GM19455 (cell line): Measurements from ENCODE around the gene PHPT1.

ENCODE experiments used
- ATAC-seq: cut with Tn5 transposase; IDR thresholded peaks from one replicate; pipeline ENCODE4 v1.9.1; 2021; ENCODE audit not compliant: unreplicated experiment

Gene PHPT1

GRCh38 chr9:136847826-136848392, 1.3 kb upstream of the PHPT1 start:
- ATAC-seq, result no peak

GRCh38 chr9:136848393-136849037, 694 bp upstream of the PHPT1 start:
- peak; percentile 11 for ATAC-seq

- no peak for ATAC-seq
These were observed 1.0 kb downstream of the PHPT1 start for GRCh38 chr9:136849960-136850865.

- ATAC-seq, result no peak
These were observed 1.9 kb downstream of the PHPT1 start for GRCh38 chr9:136850866-136851775.

- no peak for ATAC-seq
These were observed 2.9 kb downstream of the PHPT1 start, which contains the start of gene MAMDC4 for GRCh38 chr9:136851941-136852663. MAMDC4 (plus strand) TSS chr9:136852346; CDS start chr9:136852417, 71 bp downstream.

GRCh38 chr9:136852664-136853595, 3.7 kb downstream of the PHPT1 start:
- ATAC-seq, result no peak

- no peak for ATAC-seq
These were observed 4.4 kb downstream of the PHPT1 start for GRCh38 chr9:136853596-136854112.

- no peak for ATAC-seq
These were observed 5.1 kb downstream of the PHPT1 start for GRCh38 chr9:136854113-136854841.

GRCh38 chr9:136854842-136855460, 5.7 kb downstream of the PHPT1 start:
- no peak for ATAC-seq

GRCh38 chr9:136855461-136856078, 6.4 kb downstream of the PHPT1 start:
- ATAC-seq, result no peak

GRCh38 chr9:136856079-136856476, 6.9 kb downstream of the PHPT1 start:
- ATAC-seq, result no peak

- ATAC-seq, result no peak
These were observed 7.4 kb downstream of the PHPT1 start for GRCh38 chr9:136856541-136857141.

- ATAC-seq, result no peak
These were observed 8.0 kb downstream of the PHPT1 start for GRCh38 chr9:136857166-136857565.

GRCh38 chr9:136857581-136858412, 8.6 kb downstream of the PHPT1 start:
- ATAC-seq, result no peak

- no peak for ATAC-seq
These were observed 9.2 kb downstream of the PHPT1 start for GRCh38 chr9:136858452-136858843.
